ENCODE results near the gene PIGW. TPM values are rescaled to one million over a fixed set of nuclear protein-coding genes. Genes with fewer than 3 reads are reported as not detected.

PIGW gene
- polyA plus RNA-seq, 2 of the 4 experiments (the other 2 are of a cell fraction): 30.0 to 32.3 TPM

- Histone ChIP-seq H3K4me2 (no peak overlapping the region), H3K9me3 (no peaks in the 10 kb centered on the region), H3K4me3 (no peak overlapping the region), H3K27ac (no peak overlapping the region), H3K4me1 (peaks cover 7% of the 10 kb centered on the region; the same call in 2 of the 3 replicates)
- DNase-seq (ENCODE audit: low read depth in 1 of 2, low spot score in 1 of 2): no peak
- POLR2A ChIA-PET: no interaction called here
- ATAC-seq: no peak
- CTCF ChIA-PET: interaction anchor here (4.3 kb wide), 1 partner anchor 11 kb away, joined by 12 read pairs; no protein-coding TSS in a partner anchor
- no peak for TF ChIP-seq HES2 (IDR thresholded peaks at IDR 0.05)
- TF ChIP-seq USF2 (IDR thresholded peaks at IDR 0.05): no peak
- TF ChIP-seq MAFK (IDR thresholded peaks at IDR 0.05; ENCODE audit: partially characterized antibody): no peak
- TF ChIP-seq EHMT2 (IDR thresholded peaks at IDR 0.05; ENCODE audit: low read depth): no peak
- TF ChIP-seq CHD4 (IDR thresholded peaks at IDR 0.05; ENCODE audit: borderline replicate concordance): no peak
- TF ChIP-seq ELK1 (IDR thresholded peaks at IDR 0.05; ENCODE audit: low read depth, low read length): no peak
- no peak for TF ChIP-seq BCL3 (IDR thresholded peaks at IDR 0.05)
- 85% methylated on average over 3 of the region's 3 CpGs for WGBS (ENCODE audit: missing lambda C conversion rate)
- FAIRE-seq: no peak
These were observed 18.7 kb downstream of the PIGW start for GRCh38 chr17:36553459-36553858.

GRCh38 chr17:36566081-36566480, 31.3 kb downstream of the PIGW start:
- CTCF ChIA-PET: interaction anchor here (0.7 to 1.4 kb wide), 3 partner anchors 32 to 482 kb away, joined by 3 to 6 read pairs (median 4); partner anchors contain the start of genes MYO19 and PIGW
- TF ChIP-seq CTCF (IDR thresholded peaks at IDR 0.05) (no peak), NR3C1 (IDR thresholded peaks at IDR 0.05) (no peak), HEYL (CRISPR knock-in tag; IDR thresholded peaks at IDR 0.05) (no peak), CHD2 (IDR thresholded peaks at IDR 0.05; ENCODE audit: low read length, partially characterized antibody) (no peak), ESRRA (IDR thresholded peaks at IDR 0.05; ENCODE audit: borderline replicate concordance, low read length) (no peak), CBX2 (IDR thresholded peaks at IDR 0.05; ENCODE audit: borderline replicate concordance, low read depth) (no peak), HES2 (IDR thresholded peaks at IDR 0.05) (no peak), MAFK (IDR thresholded peaks at IDR 0.05; ENCODE audit: partially characterized antibody) (no peak), RFX5 (IDR thresholded peaks at IDR 0.05) (no peak), REST (IDR thresholded peaks at IDR 0.05) (no peak), CHD4 (IDR thresholded peaks at IDR 0.05; ENCODE audit: borderline replicate concordance) (no peak), FOSL2 (IDR thresholded peaks at IDR 0.05) (no peak), FOSL2 (CRISPR knock-in tag; IDR thresholded peaks at IDR 0.05) (no peak), PBX3 (IDR thresholded peaks at IDR 0.05) (no peak)
- no peak overlapping the region for H3K4me3 ChIP-seq
- no peaks in the 10 kb centered on the region for H3K4me1 ChIP-seq
- DNase-seq (ENCODE audit: low read depth in 1 of 2, low spot score in 1 of 2) (no peak), FAIRE-seq (no peak), ATAC-seq (no peak)
- POLR2A ChIA-PET: no interaction called here
- H3K4me2 ChIP-seq: no peak overlapping the region
- WGBS (ENCODE audit: missing lambda C conversion rate): 91% methylated on average over 4 of the region's 4 CpGs
- no peaks in the 10 kb centered on the region for H3K9me3 ChIP-seq
- no peak overlapping the region for H3K27ac ChIP-seq

All from A549 (cell line).